SK-N-MC (cell line): ENCODE data around the gene SSH3.

Source experiments
- DNase-seq: peaks from one replicate; pipeline ENCODE4 v3.0.0-alpha.2; 2011; ENCODE audit warnings: low read depth, low spot score
- H3K27ac ChIP-seq: fragments of 200-600 bp; sonication (generic); 2 replicates; pipeline ENCODE4 v1.5.1; 2016; ENCODE audit warnings: mixed run types
- H3K36me3 ChIP-seq: fragments of 200-600 bp; sonication (generic); 2 replicates; pipeline ENCODE4 v1.6.1; 2017; ENCODE audit warnings: antibody characterized with exemption, low read length, mixed read lengths; ENCODE audit not compliant: insufficient read depth
- H3K4me3 ChIP-seq: fragments of 200-600 bp; sonication (generic); 2 replicates; pipeline ENCODE4 v1.5.1; 2016
- H3K9ac ChIP-seq: fragments of 200-600 bp; sonication (generic); 2 replicates; pipeline ENCODE4 v1.8.0; 2017; ENCODE audit warnings: mixed run types, mixed read lengths; ENCODE audit not compliant: insufficient read length
- H3K9me3 ChIP-seq: fragments of 200-600 bp; sonication (generic); 2 replicates; pipeline ENCODE4 v1.6.1; 2017; ENCODE audit warnings: low read depth, mild to moderate bottlenecking, antibody characterized with exemption, low read length, moderate library complexity, mixed read lengths
- EZH2 ChIP-seq: fragments of 200-600 bp; sonication (generic); IDR thresholded peaks from one replicate; pipeline ENCODE4 v1.6.1; 2017; ENCODE audit warnings: antibody characterized with exemption
- FOXP2 ChIP-seq: optimal IDR thresholded peaks from 2 replicates; pipeline ENCODE3; 2011; ENCODE audit warnings: mild to moderate bottlenecking, moderate library complexity; ENCODE audit not compliant: insufficient read depth; ENCODE audit errors: extremely low read length, control extremely low read depth
- POLR2AphosphoS5 ChIP-seq: IDR thresholded peaks from 2 replicates; pipeline ENCODE4 v1.6.1; 2012; ENCODE audit warnings: mild to moderate bottlenecking, low read depth, low read length, borderline replicate concordance

The SSH3 gene

DNA sequence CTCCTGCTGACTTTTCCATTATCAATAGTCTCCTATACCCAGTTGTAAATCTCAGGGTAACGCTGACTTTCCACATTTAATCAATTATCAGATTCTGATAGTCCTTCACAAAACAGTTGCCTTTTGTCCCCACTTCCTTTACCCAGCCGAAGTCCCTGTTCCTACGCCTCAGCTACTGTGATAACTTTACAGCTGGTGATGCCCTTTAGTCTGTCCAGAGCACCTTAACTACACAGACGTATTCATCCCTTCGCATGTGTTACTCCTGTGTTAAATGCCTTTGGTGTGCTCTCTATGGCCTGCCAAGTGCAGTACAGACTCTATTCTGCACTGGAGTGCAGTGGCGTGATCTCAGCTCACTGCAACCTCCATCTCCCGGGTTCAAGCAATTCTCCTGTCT is 20.2 kb downstream of the SSH3 start:
- Histone ChIP-seq H3K9me3 (no peaks in the 10 kb centered on the region), H3K36me3 (no peaks in the 10 kb centered on the region), H3K27ac (no peak overlapping the region), H3K4me3 (no peak overlapping the region), H3K9ac (no peak overlapping the region)
- DNase-seq, result no peak
- TF ChIP-seq FOXP2 (no peak), EZH2 (no peak), POLR2AphosphoS5 (no peak)

DNA sequence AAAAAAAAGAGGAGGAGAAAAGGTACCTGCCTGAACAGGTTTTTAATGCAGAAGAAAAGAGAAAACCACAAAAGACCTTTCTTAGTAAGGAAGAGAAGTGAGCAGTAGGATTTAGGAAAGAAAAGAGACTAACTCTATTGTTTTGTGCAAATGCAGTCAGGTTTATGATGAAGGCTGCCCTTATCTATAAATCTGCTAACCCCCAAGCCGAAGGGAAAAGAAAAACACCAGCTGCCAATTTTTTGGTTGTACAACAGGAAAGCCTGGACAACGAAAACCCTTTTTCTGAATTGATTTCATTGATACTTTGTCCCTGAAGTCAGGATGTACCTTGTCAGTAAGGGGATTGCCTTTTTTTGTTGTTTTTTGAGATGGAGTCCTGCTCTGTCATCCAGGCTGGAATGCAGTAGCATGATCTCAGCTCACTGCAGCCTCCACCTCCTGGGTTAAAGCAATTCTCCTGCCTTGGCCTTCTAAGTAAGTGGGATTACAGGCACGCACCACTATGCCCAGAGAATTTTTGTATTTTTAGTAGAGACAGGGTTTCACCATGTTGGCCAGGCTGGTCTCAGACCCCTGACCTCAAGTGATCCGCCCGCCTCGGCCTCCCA is 28.9 kb downstream of the SSH3 start:
- DNase-seq, result no peak
- Histone ChIP-seq H3K4me3 (no peak overlapping the region), H3K9ac (no peak overlapping the region), H3K36me3 (no peaks in the 10 kb centered on the region), H3K27ac (no peak overlapping the region), H3K9me3 (no peaks in the 10 kb centered on the region)
- TF ChIP-seq EZH2, result no peak
- no peak for TF ChIP-seq FOXP2
- TF ChIP-seq POLR2AphosphoS5, result no peak

DNA sequence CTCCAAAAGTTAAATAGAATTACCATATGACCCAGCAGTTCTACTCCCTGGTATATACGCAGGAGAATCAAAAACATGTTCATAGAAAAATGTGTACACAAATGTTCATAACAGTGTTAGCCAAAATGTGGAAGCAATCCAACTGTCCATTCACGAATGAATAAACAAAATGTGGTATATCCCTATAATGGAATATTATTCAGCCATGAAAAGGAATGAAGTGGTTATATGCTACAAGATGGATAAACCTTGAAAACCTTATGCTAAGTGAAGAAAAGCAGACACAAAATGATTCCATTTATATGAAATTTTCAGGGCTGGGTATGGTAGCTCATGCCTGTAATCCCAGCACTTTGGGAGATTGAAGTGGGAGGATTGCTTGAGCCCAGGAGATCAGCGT is 33.9 kb downstream of the SSH3 start:
- H3K9ac ChIP-seq, result no peak overlapping the region
- no peaks in the 10 kb centered on the region for H3K36me3 ChIP-seq
- no peak overlapping the region for H3K4me3 ChIP-seq
- H3K27ac ChIP-seq, result no peak overlapping the region
- peaks cover 2% of the 10 kb centered on the region; the same call in 1 of the 2 replicates for H3K9me3 ChIP-seq
- DNase-seq, result no peak
- no peak for TF ChIP-seq EZH2
- no peak for TF ChIP-seq POLR2AphosphoS5
- no peak for TF ChIP-seq FOXP2

DNA sequence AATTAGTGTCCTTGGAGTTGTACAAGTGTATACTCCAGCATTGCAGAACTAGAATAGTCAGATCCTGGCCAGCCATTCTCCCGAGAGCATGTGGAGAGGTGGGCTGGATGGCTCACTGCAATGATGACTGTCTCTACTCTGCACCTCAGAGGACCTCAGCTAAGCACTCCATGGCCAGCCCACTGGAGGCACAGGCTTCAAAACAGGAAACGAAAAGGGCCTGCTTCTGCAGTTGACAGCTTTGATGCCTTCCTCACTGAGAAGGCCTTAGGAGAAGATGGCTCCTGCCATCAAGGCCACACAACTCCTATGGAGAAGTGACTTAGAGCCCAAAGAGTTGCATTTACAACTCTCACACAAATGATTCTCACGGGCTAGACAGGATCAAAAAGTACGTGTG is 40.9 kb downstream of the SSH3 start:
- H3K27ac ChIP-seq, result no peak overlapping the region
- no peak overlapping the region for H3K4me3 ChIP-seq
- H3K9ac ChIP-seq, result no peak overlapping the region
- H3K36me3 ChIP-seq, result no peaks in the 10 kb centered on the region
- DNase-seq, result no peak
- peaks cover 5% of the 10 kb centered on the region; the same call in 1 of the 2 replicates for H3K9me3 ChIP-seq
- no peak for TF ChIP-seq FOXP2
- no peak for TF ChIP-seq POLR2AphosphoS5
- TF ChIP-seq EZH2, result no peak

DNA sequence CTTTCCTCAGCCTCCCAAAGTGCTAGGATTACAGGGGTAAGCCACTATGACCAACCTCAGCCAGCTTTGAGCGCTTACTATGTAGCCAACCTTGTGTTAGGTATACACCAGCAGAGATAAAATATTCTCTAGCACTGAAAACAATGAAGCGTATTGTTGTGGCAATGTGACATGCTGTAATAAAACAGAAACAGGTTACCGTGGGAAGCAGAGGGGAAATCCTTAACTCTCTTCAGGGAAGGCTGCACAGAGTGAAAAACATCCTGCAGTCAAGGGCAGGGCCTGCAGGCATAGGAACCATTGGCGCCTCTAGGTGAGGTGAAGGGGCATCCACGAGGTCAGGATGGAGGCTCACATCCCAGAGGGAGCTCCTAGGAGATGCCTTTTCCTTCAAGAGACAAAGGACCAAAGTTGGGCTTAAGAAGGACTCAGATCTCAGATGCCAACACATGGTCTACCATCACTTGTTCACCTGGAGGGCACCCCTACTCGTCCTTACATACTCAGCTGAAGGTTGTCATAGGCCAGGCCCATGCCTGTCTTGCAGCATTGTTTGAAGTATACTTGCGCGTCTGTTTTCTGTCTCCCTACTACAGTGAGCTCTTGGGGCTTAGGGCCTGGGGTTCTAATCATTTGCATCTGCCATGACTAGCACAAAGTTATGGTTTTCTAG is 42.1 kb downstream of the SSH3 start:
- TF ChIP-seq POLR2AphosphoS5, result no peak
- no peak for TF ChIP-seq EZH2
- TF ChIP-seq FOXP2, result no peak
- H3K9me3 ChIP-seq, result peaks cover 5% of the 10 kb centered on the region; the same call in 1 of the 2 replicates
- no peak overlapping the region for H3K27ac ChIP-seq
- no peaks in the 10 kb centered on the region for H3K36me3 ChIP-seq
- DNase-seq, result no peak
- H3K4me3 ChIP-seq, result no peak overlapping the region
- no peak overlapping the region for H3K9ac ChIP-seq

DNA sequence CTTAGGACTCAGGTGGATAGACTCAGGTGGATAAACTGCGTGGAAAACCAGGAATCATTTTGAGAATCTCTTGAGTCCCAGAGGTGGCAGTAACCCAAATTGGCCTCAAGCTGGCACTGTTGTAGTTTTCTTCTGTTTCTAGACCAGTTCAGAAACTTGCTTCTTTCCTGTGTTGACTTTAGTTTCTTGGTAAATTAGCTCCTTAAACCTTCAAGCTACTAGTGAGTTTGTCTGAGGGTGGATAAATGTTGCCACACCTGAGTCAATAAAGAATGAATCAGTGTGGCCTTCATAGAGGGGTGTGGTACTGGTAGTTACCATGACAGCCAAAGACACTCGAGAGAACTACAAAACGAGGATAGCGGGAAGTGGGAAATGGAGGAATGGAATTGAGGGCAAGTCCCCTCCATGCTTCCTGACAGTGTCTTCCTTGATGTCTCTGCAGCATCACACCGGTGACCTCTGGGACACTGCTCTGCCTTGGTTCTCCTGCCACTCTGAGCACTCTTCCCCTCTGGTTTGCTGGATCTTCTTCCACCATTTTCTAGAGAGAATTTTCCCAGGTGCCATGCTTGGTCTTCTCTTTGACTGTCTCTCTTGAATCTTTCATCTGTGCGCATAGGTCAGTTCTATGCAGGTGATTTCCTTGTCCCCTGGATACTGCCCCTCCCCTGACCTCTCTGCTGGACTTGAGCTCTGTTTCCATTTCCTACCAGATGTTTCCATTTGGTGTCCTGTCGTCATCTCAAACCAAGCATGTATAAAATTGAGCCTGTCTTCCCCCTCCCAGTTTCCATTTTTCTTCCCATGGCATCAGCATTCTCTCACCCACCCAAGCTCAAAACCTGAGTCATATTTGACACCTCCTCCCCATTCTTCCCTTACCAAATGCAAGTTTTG is 42.8 kb downstream of the SSH3 start:
- DNase-seq, result no peak
- Histone ChIP-seq H3K36me3 (no peaks in the 10 kb centered on the region), H3K9me3 (peaks cover 5% of the 10 kb centered on the region; the same call in 1 of the 2 replicates), H3K27ac (no peak overlapping the region), H3K9ac (no peak overlapping the region), H3K4me3 (no peak overlapping the region)
- no peak for TF ChIP-seq EZH2
- no peak for TF ChIP-seq FOXP2
- TF ChIP-seq POLR2AphosphoS5, result no peak

DNA sequence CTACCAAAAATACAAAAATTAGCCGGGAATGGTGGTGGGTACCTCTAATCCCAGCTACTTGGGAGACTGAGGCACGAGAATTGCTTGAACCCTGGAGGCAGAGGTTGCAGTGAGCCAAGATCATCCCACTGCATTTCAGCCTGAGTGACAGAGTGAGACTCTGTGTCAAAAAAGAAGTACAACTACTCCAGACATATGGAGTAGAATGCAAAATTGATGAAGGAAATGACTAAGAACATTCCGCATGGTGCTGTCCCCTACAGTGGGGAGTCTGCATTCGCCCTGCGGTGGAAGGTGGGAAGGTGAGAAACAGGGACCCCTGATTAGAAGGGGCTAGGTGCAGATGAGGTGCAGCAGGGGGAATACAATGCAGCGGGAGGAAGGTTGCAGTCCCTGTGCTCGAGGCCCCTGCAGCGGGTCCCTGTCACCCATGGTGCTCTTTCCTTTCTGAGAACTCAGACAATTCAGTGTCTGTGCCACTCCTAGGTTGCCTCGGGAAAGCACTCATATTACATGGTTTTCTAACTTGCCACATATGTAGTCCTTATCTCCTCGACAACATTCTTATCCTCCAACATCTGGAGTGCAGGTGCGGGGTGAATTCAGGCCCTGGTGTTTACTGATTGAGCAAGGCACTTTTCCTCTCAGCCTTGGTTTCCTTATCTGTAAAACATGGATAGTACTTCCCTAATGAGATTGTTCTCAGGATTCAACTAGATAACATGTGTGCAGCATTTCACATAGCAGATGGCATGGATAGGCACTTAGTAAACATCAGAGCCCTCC is 44.8 kb downstream of the SSH3 start:
- Histone ChIP-seq H3K36me3 (no peaks in the 10 kb centered on the region), H3K9me3 (no peaks in the 10 kb centered on the region), H3K9ac (no peak overlapping the region), H3K4me3 (no peak overlapping the region), H3K27ac (peak overlapping the region; percentile 10; the same call in 1 of the 2 replicates)
- DNase-seq, result no peak
- TF ChIP-seq EZH2 (no peak), POLR2AphosphoS5 (no peak), FOXP2 (no peak)
